GM12878 (cell line): ENCODE results near the gene EPAS1. TPM values are rescaled to one million over a fixed set of nuclear protein-coding genes. Genes with fewer than 3 reads are reported as not detected.

Experiments used
- ATAC-seq: fragments of 200-7000 bp; cut with Tn5 transposase; 3 replicates; pipeline ENCODE4 v1.9.1; 2020; ENCODE audit warnings: mild to moderate bottlenecking, moderate library complexity
- BruUV-seq: library from RNA; stranded (reverse); fragments of 400-500 nt; replicated peaks from 2 replicates; lab custom pipeline; 2021; lab: Mats Ljungman, UMichigan
- CTCF ChIA-PET: fragments of 300-600 bp; sonication (Branson Sonifier 250); formaldehyde crosslinking; extraction: SDS; loops from one replicate; lab custom pipeline; 2021; ENCODE audit warnings: inconsistent platforms; lab: Yijun Ruan, JAX
- POLR2A ChIA-PET: fragments of 350-600 bp; formaldehyde crosslinking; extraction: SDS; loops from one replicate; lab custom pipeline; 2021; ENCODE audit warnings: inconsistent platforms; lab: Charles Lee
- RAD21 ChIA-PET: fragments of 300-600 bp; sonication (Branson Sonifier 250); formaldehyde crosslinking; loops from one replicate; lab custom pipeline; 2023; ENCODE audit warnings: antibody characterized with exemption; ENCODE audit not compliant: unreplicated experiment; lab: Charles Lee
- SMC1A ChIA-PET: fragments of 300-600 bp; sonication (Branson Sonifier 250); formaldehyde crosslinking; loops from one replicate; lab custom pipeline; 2023; ENCODE audit not compliant: unreplicated experiment, uncharacterized antibody; lab: Charles Lee
- DNase-seq: peaks from one replicate; pipeline ENCODE4 v3.0.0-alpha.2; 2011; ENCODE audit warnings: low read depth, low spot score
- FAIRE-seq: peaks from 3 replicates; lab custom pipeline; 2011; peaks lifted over from hg19 to GRCh38; lab: Jason Lieb, UNC
- H2AFZ ChIP-seq: 2 replicates; pipeline ENCODE4 v1.6.0; 2011; ENCODE audit warnings: low read depth, low read length, control low read depth; ENCODE audit not compliant: control insufficient read depth
- H3K27ac ChIP-seq: 2 replicates; pipeline ENCODE4 v1.5.1; 2011; ENCODE audit warnings: control low read depth; ENCODE audit not compliant: control insufficient read depth, insufficient read depth
- H3K27me3 ChIP-seq, 2 experiments: replicated peaks in 1 of 2; 2 replicates each; pipeline versions ENCODE4 v1.6.0 to v1.6.1; 2011; ENCODE audit warnings: low read length in 1 of 2; ENCODE audit not compliant: control insufficient read depth in 2 of 2, insufficient read depth in 2 of 2
- H3K36me3 ChIP-seq, 2 experiments: 2 replicates each; pipeline ENCODE4 v1.5.1; 2011; ENCODE audit warnings: low read length in 1 of 2; ENCODE audit not compliant: control insufficient read depth in 2 of 2, insufficient read depth in 2 of 2
- H3K4me1 ChIP-seq: 2 replicates; pipeline ENCODE4 v1.6.1; 2011; ENCODE audit warnings: mild to moderate bottlenecking, low read length, moderate library complexity, mixed read lengths; ENCODE audit not compliant: control insufficient read depth, insufficient read depth
- H3K4me2 ChIP-seq: 2 replicates; pipeline ENCODE4 v1.6.0; 2011; ENCODE audit warnings: control low read depth; ENCODE audit not compliant: control insufficient read depth, insufficient read depth
- H3K4me3 ChIP-seq: fragments of 200-600 bp; sonication (generic); 2 replicates; pipeline ENCODE4 v1.5.1; 2016
- H3K79me2 ChIP-seq: 2 replicates; pipeline ENCODE4 v1.6.0; 2011; ENCODE audit warnings: low read length; ENCODE audit not compliant: control insufficient read depth, insufficient read depth
- H3K9ac ChIP-seq: 2 replicates; pipeline ENCODE4 v1.8.0; 2011; ENCODE audit warnings: low read length, control low read depth, mixed read lengths; ENCODE audit not compliant: control insufficient read depth, insufficient read depth
- H3K9me3 ChIP-seq: replicated peaks from 3 replicates; pipeline ENCODE4 v1.5.1; 2011; ENCODE audit warnings: mild to moderate bottlenecking, low read length; ENCODE audit not compliant: control insufficient read depth, insufficient read depth
- H4K20me1 ChIP-seq: 2 replicates; pipeline ENCODE4 v1.6.0; 2011; ENCODE audit not compliant: control insufficient read depth, insufficient read depth
- BACH1 ChIP-seq: fragments of 450-650 bp; IDR thresholded peaks from 2 replicates; pipeline ENCODE4 v1.6.1; 2017; ENCODE audit warnings: mild to moderate bottlenecking, borderline replicate concordance
- EGR1 ChIP-seq, 2 experiments: IDR thresholded peaks; 1 replicate in 1 of 2; 2 replicates in 1 of 2; pipeline ENCODE4 v1.6.1; 2011 to 2012; ENCODE audit warnings: low read depth in 2 of 2, low read length in 2 of 2, borderline replicate concordance in 1 of 2, mild to moderate bottlenecking in 1 of 2, moderate library complexity in 1 of 2
- IKZF2 ChIP-seq, 2 experiments: fragments of 450-650 bp; IDR thresholded peaks; 2 replicates each; pipeline ENCODE4 v1.6.1; 2017; ENCODE audit warnings: mild to moderate bottlenecking in 2 of 2, moderate library complexity in 2 of 2
- MXI1 ChIP-seq: fragments of 150-350 bp; IDR thresholded peaks from 2 replicates; pipeline ENCODE4 v1.6.1; 2011; ENCODE audit warnings: low read depth, mild to moderate bottlenecking, inconsistent platforms, low read length, improper control_type of control experiment
- POLR2AphosphoS5 ChIP-seq: IDR thresholded peaks from 2 replicates; pipeline ENCODE4 v1.6.1; 2011; ENCODE audit warnings: mild to moderate bottlenecking, low read length, inconsistent platforms
- RB1 ChIP-seq: fragments of 450-650 bp; formaldehyde crosslinking; IDR thresholded peaks from 2 replicates; pipeline ENCODE4 v1.6.1; 2017; ENCODE audit warnings: mild to moderate bottlenecking, borderline replicate concordance
- RFX5 ChIP-seq: IDR thresholded peaks from 2 replicates; pipeline ENCODE4 v1.6.1; 2011; ENCODE audit warnings: low read depth, low read length, improper control_type of control experiment
- SREBF1 ChIP-seq: IDR thresholded peaks from 2 replicates; pipeline ENCODE4 v1.6.1; 2012; ENCODE audit warnings: mild to moderate bottlenecking, low read length
- ZNF384 ChIP-seq: IDR thresholded peaks from 2 replicates; pipeline ENCODE4 v1.6.1; 2012; ENCODE audit warnings: low read depth, mild to moderate bottlenecking, low read length, improper control_type of control experiment, borderline replicate concordance
- ZNF622 ChIP-seq: fragments of 450-650 bp; IDR thresholded peaks from 2 replicates; pipeline ENCODE4 v1.6.1; 2017; ENCODE audit warnings: mild to moderate bottlenecking, inconsistent platforms
- WGBS: methylation state at CpG from one replicate; pipeline ENCODE4 v1.1.6; 2016; ENCODE audit warnings: low lambda C conversion rate; ENCODE audit not compliant: insufficient replicate concordance, insufficient coverage; ENCODE audit errors: missing lambda C conversion rate; 5-methylcytosine and 5-hydroxymethylcytosine counted together
- in situ Hi-C: fragments of 300-500 bp; cut with MboI; formaldehyde crosslinking; loops from 9 replicates; pipeline ENCODE4 v1.14.3; 2018; ENCODE audit warnings: mixed read lengths
- intact Hi-C: fragments of 100-400 bp; cut with micrococcal nuclease; formaldehyde crosslinking; loops from one replicate; pipeline ENCODE4 v1.14.2; 2022; ENCODE audit not compliant: unreplicated experiment
- polyA plus RNA-seq, 11 experiments: library from polyadenylated mRNA; depleted of rRNA in 4 of 11; unstranded in 6 of 11; stranded (reverse) in 5 of 11; fragments of >200 nt; fragmentation: Nextera tagmentation in 4 of 11; fragmentation: Illumina TruSeq in 1 of 11; extraction: Ambion mirVana in 4 of 11; extraction: Trizol in 1 of 11; gene quantifications; 1 replicate in 1 of 11; 2 replicates in 10 of 11; pipeline versions ENCODE4 v1.2.1 to v1.2.3, GENCODE V29; 2011 to 2016; ENCODE audit warnings: inconsistent platforms in 2 of 11, missing spikeins in 2 of 11, low read depth in 1 of 11
- total RNA-seq, 4 experiments: library from RNA; depleted of rRNA in 3 of 4; stranded (reverse); fragments of >200 nt in 3 of 4; fragmentation: Illumina TruSeq in 1 of 4; extraction: Trizol in 1 of 4; gene quantifications; 2 replicates each; pipeline versions ENCODE4 v1.2.1 to v1.2.3, GENCODE V29; 2013 to 2021
- TF ChIP-seq, protein P1 (sequence below): fragments of 450-650 bp; IDR thresholded peaks from 2 replicates; pipeline ENCODE4 v1.6.1; 2017; ENCODE audit warnings: low read depth, mild to moderate bottlenecking, moderate library complexity
- TF ChIP-seq, protein P2 (sequence below): fragments of 450-650 bp; IDR thresholded peaks from 2 replicates; pipeline ENCODE4 v1.6.1; 2014; ENCODE audit warnings: mild to moderate bottlenecking
- TF ChIP-seq, protein P3 (sequence below): fragments of 450-650 bp; IDR thresholded peaks from 2 replicates; pipeline ENCODE4 v1.6.1; 2017; ENCODE audit warnings: mild to moderate bottlenecking, moderate library complexity
- TF ChIP-seq, protein P4 (sequence below): fragments of 450-650 bp; IDR thresholded peaks from 2 replicates; pipeline ENCODE4 v1.6.1; 2017; ENCODE audit warnings: mild to moderate bottlenecking

Gene EPAS1
- total and polyA plus RNA-seq, 10 of the 15 experiments (the other 5 are each of a cell fraction or from before 2014, with no cell fraction given): 0.11 to 22.0 (median 1.3) TPM; not detected in 1

DNA sequence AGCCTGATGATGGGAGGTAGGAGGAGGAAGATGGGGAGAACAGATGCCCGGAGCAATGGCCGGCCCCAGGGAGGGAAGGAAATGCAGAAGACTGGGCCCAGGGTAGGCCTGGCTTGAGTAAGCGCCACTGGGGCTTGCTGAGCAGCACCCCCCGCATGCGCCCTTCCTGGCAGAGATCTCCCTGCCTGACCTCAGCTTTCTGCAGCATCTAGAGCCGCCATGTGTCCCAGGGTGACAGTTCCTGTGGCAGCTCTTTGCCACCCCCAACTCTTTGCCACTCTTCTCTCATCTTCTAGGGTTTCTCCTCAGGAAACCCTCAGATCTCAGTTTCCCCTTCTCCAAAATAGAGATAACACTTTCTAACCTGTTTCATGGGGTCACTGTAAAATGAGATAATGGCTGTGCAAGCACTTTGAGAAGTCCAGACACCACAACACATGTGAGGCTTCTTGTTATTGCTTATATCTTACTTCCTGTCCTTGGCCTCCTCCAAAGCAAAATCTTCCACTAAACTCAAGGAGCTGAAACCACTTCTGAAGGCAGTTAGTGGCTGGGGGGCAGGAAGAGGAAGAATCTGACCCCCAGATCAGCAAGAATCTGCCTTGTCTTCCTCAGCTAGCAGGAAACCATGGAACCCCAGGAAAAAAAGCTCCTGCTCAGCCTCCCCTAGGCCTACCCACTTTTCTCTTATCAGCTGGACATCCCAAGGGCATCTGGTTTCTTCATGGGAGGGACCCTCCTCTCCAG lies 64.9 kb downstream of the EPAS1 start:
- FAIRE-seq (no peak), DNase-seq (no peak), ATAC-seq (no peak)
- SMC1A ChIA-PET: interaction anchor here (0.9 to 5.2 kb wide), 16 partner anchors 9 to 349 kb away, joined by 3 to 81 read pairs (median 4); no protein-coding TSS in a partner anchor
- Histone ChIP-seq H4K20me1 (no peaks in the 10 kb centered on the region), H3K27ac (no peak overlapping the region), H2AFZ (no peak overlapping the region), H3K79me2 (no peaks in the 10 kb centered on the region), H3K9me3 (no peaks in the 10 kb centered on the region), H3K36me3 (no peaks in the 10 kb centered on the region), H3K27me3 (peaks cover 0 to 4% of the 10 kb centered on the region in 2 experiments; a peak in 1 of 4 replicates), H3K4me2 (no peak overlapping the region), H3K4me1 (no peaks in the 10 kb centered on the region), H3K4me3 (no peak overlapping the region), H3K9ac (no peak overlapping the region)
- CTCF ChIA-PET: interaction anchor here (0.7 to 3.4 kb wide), 15 partner anchors 49 to 369 kb away, joined by 3 to 51 read pairs (median 6); no protein-coding TSS in a partner anchor
- BruUV-seq: no TSS peak
- intact Hi-C loops (no loop called here), in situ Hi-C loops (loop anchor here (25.0 kb wide), 1 partner anchor 725 kb away; no protein-coding TSS in a partner anchor)
- RAD21 ChIA-PET: interaction anchor here (1.0 to 3.7 kb wide), 10 partner anchors 27 to 352 kb away, joined by 3 to 52 read pairs (median 6); partner anchors contain the start of gene EPAS1
- POLR2A ChIA-PET: interaction anchor here (0.5 kb wide), 1 partner anchor 263 kb away, joined by 4 read pairs; no protein-coding TSS in a partner anchor
- WGBS: 50% methylated on average over 6 of the region's 6 CpGs
- TF ChIP-seq, protein P1, sequence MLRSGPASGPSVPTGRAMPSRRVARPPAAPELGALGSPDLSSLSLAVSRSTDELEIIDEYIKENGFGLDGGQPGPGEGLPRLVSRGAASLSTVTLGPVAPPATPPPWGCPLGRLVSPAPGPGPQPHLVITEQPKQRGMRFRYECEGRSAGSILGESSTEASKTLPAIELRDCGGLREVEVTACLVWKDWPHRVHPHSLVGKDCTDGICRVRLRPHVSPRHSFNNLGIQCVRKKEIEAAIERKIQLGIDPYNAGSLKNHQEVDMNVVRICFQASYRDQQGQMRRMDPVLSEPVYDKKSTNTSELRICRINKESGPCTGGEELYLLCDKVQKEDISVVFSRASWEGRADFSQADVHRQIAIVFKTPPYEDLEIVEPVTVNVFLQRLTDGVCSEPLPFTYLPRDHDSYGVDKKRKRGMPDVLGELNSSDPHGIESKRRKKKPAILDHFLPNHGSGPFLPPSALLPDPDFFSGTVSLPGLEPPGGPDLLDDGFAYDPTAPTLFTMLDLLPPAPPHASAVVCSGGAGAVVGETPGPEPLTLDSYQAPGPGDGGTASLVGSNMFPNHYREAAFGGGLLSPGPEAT: no peak
- TF ChIP-seq, protein P2, sequence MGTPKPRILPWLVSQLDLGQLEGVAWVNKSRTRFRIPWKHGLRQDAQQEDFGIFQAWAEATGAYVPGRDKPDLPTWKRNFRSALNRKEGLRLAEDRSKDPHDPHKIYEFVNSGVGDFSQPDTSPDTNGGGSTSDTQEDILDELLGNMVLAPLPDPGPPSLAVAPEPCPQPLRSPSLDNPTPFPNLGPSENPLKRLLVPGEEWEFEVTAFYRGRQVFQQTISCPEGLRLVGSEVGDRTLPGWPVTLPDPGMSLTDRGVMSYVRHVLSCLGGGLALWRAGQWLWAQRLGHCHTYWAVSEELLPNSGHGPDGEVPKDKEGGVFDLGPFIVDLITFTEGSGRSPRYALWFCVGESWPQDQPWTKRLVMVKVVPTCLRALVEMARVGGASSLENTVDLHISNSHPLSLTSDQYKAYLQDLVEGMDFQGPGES: no peak
- TF ChIP-seq, protein P3, sequence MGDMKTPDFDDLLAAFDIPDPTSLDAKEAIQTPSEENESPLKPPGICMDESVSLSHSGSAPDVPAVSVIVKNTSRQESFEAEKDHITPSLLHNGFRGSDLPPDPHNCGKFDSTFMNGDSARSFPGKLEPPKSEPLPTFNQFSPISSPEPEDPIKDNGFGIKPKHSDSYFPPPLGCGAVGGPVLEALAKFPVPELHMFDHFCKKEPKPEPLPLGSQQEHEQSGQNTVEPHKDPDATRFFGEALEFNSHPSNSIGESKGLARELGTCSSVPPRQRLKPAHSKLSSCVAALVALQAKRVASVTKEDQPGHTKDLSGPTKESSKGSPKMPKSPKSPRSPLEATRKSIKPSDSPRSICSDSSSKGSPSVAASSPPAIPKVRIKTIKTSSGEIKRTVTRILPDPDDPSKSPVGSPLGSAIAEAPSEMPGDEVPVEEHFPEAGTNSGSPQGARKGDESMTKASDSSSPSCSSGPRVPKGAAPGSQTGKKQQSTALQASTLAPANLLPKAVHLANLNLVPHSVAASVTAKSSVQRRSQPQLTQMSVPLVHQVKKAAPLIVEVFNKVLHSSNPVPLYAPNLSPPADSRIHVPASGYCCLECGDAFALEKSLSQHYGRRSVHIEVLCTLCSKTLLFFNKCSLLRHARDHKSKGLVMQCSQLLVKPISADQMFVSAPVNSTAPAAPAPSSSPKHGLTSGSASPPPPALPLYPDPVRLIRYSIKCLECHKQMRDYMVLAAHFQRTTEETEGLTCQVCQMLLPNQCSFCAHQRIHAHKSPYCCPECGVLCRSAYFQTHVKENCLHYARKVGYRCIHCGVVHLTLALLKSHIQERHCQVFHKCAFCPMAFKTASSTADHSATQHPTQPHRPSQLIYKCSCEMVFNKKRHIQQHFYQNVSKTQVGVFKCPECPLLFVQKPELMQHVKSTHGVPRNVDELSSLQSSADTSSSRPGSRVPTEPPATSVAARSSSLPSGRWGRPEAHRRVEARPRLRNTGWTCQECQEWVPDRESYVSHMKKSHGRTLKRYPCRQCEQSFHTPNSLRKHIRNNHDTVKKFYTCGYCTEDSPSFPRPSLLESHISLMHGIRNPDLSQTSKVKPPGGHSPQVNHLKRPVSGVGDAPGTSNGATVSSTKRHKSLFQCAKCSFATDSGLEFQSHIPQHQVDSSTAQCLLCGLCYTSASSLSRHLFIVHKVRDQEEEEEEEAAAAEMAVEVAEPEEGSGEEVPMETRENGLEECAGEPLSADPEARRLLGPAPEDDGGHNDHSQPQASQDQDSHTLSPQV: no peak
- no peak for TF ChIP-seq ZNF384
- no peak for TF ChIP-seq POLR2AphosphoS5
- no peak for TF ChIP-seq ZNF622
- TF ChIP-seq EGR1 (IDR thresholded peaks at IDR 0.05; ENCODE audit: borderline replicate concordance in 1 of 2, low read depth in 2 of 2, low read length in 2 of 2): no peak
- no peak for TF ChIP-seq SREBF1
- TF ChIP-seq RB1: no peak
- TF ChIP-seq RFX5: no peak
- TF ChIP-seq, protein P4, sequence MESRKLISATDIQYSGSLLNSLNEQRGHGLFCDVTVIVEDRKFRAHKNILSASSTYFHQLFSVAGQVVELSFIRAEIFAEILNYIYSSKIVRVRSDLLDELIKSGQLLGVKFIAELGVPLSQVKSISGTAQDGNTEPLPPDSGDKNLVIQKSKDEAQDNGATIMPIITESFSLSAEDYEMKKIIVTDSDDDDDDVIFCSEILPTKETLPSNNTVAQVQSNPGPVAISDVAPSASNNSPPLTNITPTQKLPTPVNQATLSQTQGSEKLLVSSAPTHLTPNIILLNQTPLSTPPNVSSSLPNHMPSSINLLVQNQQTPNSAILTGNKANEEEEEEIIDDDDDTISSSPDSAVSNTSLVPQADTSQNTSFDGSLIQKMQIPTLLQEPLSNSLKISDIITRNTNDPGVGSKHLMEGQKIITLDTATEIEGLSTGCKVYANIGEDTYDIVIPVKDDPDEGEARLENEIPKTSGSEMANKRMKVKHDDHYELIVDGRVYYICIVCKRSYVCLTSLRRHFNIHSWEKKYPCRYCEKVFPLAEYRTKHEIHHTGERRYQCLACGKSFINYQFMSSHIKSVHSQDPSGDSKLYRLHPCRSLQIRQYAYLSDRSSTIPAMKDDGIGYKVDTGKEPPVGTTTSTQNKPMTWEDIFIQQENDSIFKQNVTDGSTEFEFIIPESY: no peak
- TF ChIP-seq IKZF2 (IDR thresholded peaks at IDR 0.05): no peak
- no peak for TF ChIP-seq MXI1
- no peak for TF ChIP-seq BACH1
